IMR-90 (cell line): ENCODE measurements around the gene PTPN4. TPM values are rescaled to one million over a fixed set of nuclear protein-coding genes. Genes with fewer than 3 reads are reported as not detected.

ENCODE experiments used
- ATAC-seq: fragments of 200-7000 bp; cut with Tn5 transposase; 2 replicates; pipeline ENCODE4 v1.9.1; 2020; ENCODE audit warnings: low read depth, mild to moderate bottlenecking, moderate library complexity
- BruUV-seq: library from RNA; stranded (reverse); fragments of 400-500 nt; replicated peaks from 2 replicates; lab custom pipeline; 2021; lab: Mats Ljungman, UMichigan
- CTCF ChIA-PET: fragments of 300-600 bp; formaldehyde crosslinking; extraction: SDS; loops from one replicate; lab custom pipeline; 2021; ENCODE audit warnings: antibody characterized with exemption; lab: Yijun Ruan, JAX
- POLR2A ChIA-PET: fragments of 300-600 bp; sonication (Branson Sonifier 250); formaldehyde crosslinking; loops from one replicate; lab custom pipeline; 2022; ENCODE audit warnings: antibody characterized with exemption; ENCODE audit not compliant: unreplicated experiment; lab: Charles Lee
- DNase-seq: peaks from one replicate; pipeline ENCODE4 v3.0.0; 2013
- H2AFZ ChIP-seq: replicated peaks from 2 replicates; pipeline ENCODE3; 2013; ENCODE audit warnings: low read length, mild to moderate bottlenecking; ENCODE audit not compliant: poor library complexity
- H2AK5ac ChIP-seq: 2 replicates; pipeline ENCODE4 v1.6.1; 2013; ENCODE audit warnings: low read depth, low read length, inconsistent platforms
- H2AK9ac ChIP-seq: replicated peaks from 2 replicates; pipeline ENCODE3; 2013; ENCODE audit warnings: mild to moderate bottlenecking, low read depth, low read length, moderate library complexity; ENCODE audit not compliant: poor library complexity
- H2BK120ac ChIP-seq: 2 replicates; pipeline ENCODE4 v1.6.1; 2013; ENCODE audit warnings: low read depth, low read length, inconsistent platforms
- H2BK15ac ChIP-seq: 3 replicates; pipeline ENCODE4 v1.6.1; 2013; ENCODE audit warnings: low read depth, low read length, inconsistent platforms
- H2BK20ac ChIP-seq: 2 replicates; pipeline ENCODE4 v1.6.1; 2013; ENCODE audit warnings: low read depth, mild to moderate bottlenecking, inconsistent platforms, low read length, moderate library complexity
- H2BK5ac ChIP-seq: 2 replicates; pipeline ENCODE4 v1.6.1; 2013; ENCODE audit warnings: mild to moderate bottlenecking, low read depth, low read length, inconsistent platforms; ENCODE audit not compliant: poor library complexity, severe bottlenecking
- H3K14ac ChIP-seq: replicated peaks from 2 replicates; pipeline ENCODE4 v1.6.1; 2013; ENCODE audit warnings: low read depth, low read length, inconsistent platforms
- H3K18ac ChIP-seq: 2 replicates; pipeline ENCODE4 v1.6.1; 2013; ENCODE audit warnings: low read depth, low read length, control low read depth
- H3K23ac ChIP-seq: 2 replicates; pipeline ENCODE4 v1.6.1; 2013; ENCODE audit warnings: low read depth, low read length, inconsistent platforms
- H3K27ac ChIP-seq: 2 replicates; pipeline ENCODE4 v1.5.1; 2013; ENCODE audit warnings: mild to moderate bottlenecking, control low read depth, low read length; ENCODE audit not compliant: insufficient read depth
- H3K27me3 ChIP-seq: 2 replicates; pipeline ENCODE4 v1.6.1; 2013; ENCODE audit warnings: low read length; ENCODE audit not compliant: control insufficient read depth, insufficient read depth
- H3K36me3 ChIP-seq: 2 replicates; pipeline ENCODE4 v1.6.1; 2013; ENCODE audit warnings: low read length, mixed read lengths; ENCODE audit not compliant: control insufficient read depth, insufficient read depth
- H3K4ac ChIP-seq: 2 replicates; pipeline ENCODE4 v1.6.1; 2013; ENCODE audit warnings: low read depth, low read length, inconsistent platforms
- H3K4me1 ChIP-seq: 2 replicates; pipeline ENCODE4 v1.6.1; 2013; ENCODE audit warnings: low read length, mixed read lengths; ENCODE audit not compliant: control insufficient read depth, insufficient read depth
- H3K4me2 ChIP-seq: 2 replicates; pipeline ENCODE4 v1.6.1; 2013; ENCODE audit warnings: low read depth, mild to moderate bottlenecking, control low read depth, low read length, moderate library complexity
- H3K4me3 ChIP-seq: 2 replicates; pipeline ENCODE4 v1.5.1; 2013; ENCODE audit warnings: low read depth, mild to moderate bottlenecking, control low read depth, low read length, moderate library complexity; ENCODE audit not compliant: insufficient read depth
- H3K56ac ChIP-seq: 2 replicates; pipeline ENCODE4 v1.6.1; 2013; ENCODE audit warnings: low read length, inconsistent platforms; ENCODE audit not compliant: insufficient read depth; ENCODE audit errors: extremely low read depth
- H3K79me1 ChIP-seq, 2 experiments: 2 replicates each; pipeline ENCODE4 v1.6.1; 2013; ENCODE audit warnings: low read length in 2 of 2, inconsistent platforms in 1 of 2, low read depth in 1 of 2
- H3K9ac ChIP-seq: 2 replicates; pipeline ENCODE4 v1.6.1; 2013; ENCODE audit warnings: low read depth, low read length, control low read depth
- H3K9me1 ChIP-seq: 2 replicates; pipeline ENCODE4 v1.6.1; 2013; ENCODE audit warnings: low read length, inconsistent platforms; ENCODE audit not compliant: insufficient read depth
- H3K9me3 ChIP-seq: 2 replicates; pipeline ENCODE4 v1.6.1; 2013; ENCODE audit warnings: low read length; ENCODE audit not compliant: control insufficient read depth, insufficient read depth
- H4K20me1 ChIP-seq: 2 replicates; pipeline ENCODE4 v1.6.1; 2013; ENCODE audit warnings: low read length, inconsistent platforms; ENCODE audit not compliant: insufficient read depth
- H4K5ac ChIP-seq: 2 replicates; pipeline ENCODE4 v1.6.1; 2013; ENCODE audit warnings: mild to moderate bottlenecking, low read depth, low read length, control low read depth
- H4K8ac ChIP-seq, 2 experiments: 2 replicates each; pipeline ENCODE4 v1.6.1; 2013; ENCODE audit warnings: low read depth in 2 of 2, low read length in 2 of 2, control low read depth in 1 of 2, inconsistent platforms in 1 of 2
- H4K91ac ChIP-seq: 2 replicates; pipeline ENCODE4 v1.6.1; 2013; ENCODE audit warnings: low read depth, low read length, inconsistent platforms; ENCODE audit not compliant: insufficient read depth
- BHLHE40 ChIP-seq: fragments of 150-350 bp; IDR thresholded peaks from 2 replicates; pipeline ENCODE4 v1.6.1; 2016; ENCODE audit warnings: mild to moderate bottlenecking, low read depth, low read length
- CEBPB ChIP-seq: IDR thresholded peaks from 2 replicates; pipeline ENCODE4 v1.6.1; 2012; ENCODE audit warnings: low read depth, low read length, improper control_type of control experiment
- CHD1 ChIP-seq: IDR thresholded peaks from 2 replicates; pipeline ENCODE4 v1.6.1; 2012; ENCODE audit warnings: low read depth, low read length, improper control_type of control experiment
- CTCF ChIP-seq: conservative IDR thresholded peaks from 2 replicates; pipeline ENCODE4 v1.5.1; 2012; ENCODE audit warnings: mild to moderate bottlenecking, low read depth, low read length, improper control_type of control experiment
- ELK1 ChIP-seq: fragments of 150-350 bp; IDR thresholded peaks from 2 replicates; pipeline ENCODE4 v1.6.1; 2016; ENCODE audit warnings: low read depth, mild to moderate bottlenecking, low read length, moderate library complexity, borderline replicate concordance
- MAFK ChIP-seq: IDR thresholded peaks from 2 replicates; pipeline ENCODE4 v1.6.1; 2012; ENCODE audit warnings: low read depth, low read length, improper control_type of control experiment
- MAZ ChIP-seq: IDR thresholded peaks from 2 replicates; pipeline ENCODE4 v1.6.1; 2012; ENCODE audit warnings: low read depth, mild to moderate bottlenecking, low read length, improper control_type of control experiment, moderate library complexity, borderline replicate concordance
- MXI1 ChIP-seq: IDR thresholded peaks from 2 replicates; pipeline ENCODE4 v1.6.1; 2012; ENCODE audit warnings: low read depth, mild to moderate bottlenecking, low read length, moderate library complexity, borderline replicate concordance
- NFE2L2 ChIP-seq: fragments of 150-350 bp; IDR thresholded peaks from 2 replicates; pipeline ENCODE4 v1.6.1; 2016; ENCODE audit warnings: low read depth, mild to moderate bottlenecking, low read length
- RAD21 ChIP-seq: IDR thresholded peaks from 2 replicates; pipeline ENCODE4 v1.6.1; 2012; ENCODE audit warnings: low read length, improper control_type of control experiment
- RCOR1 ChIP-seq: IDR thresholded peaks from 2 replicates; pipeline ENCODE4 v1.6.1; 2012; ENCODE audit warnings: mild to moderate bottlenecking, low read length, improper control_type of control experiment; ENCODE audit not compliant: insufficient replicate concordance
- RFX5 ChIP-seq: IDR thresholded peaks from 2 replicates; pipeline ENCODE4 v1.8.0; 2012; ENCODE audit warnings: low read depth, mild to moderate bottlenecking, low read length, moderate library complexity
- SMC3 ChIP-seq: fragments of 150-350 bp; IDR thresholded peaks from 2 replicates; pipeline ENCODE4 v1.6.1; 2016; ENCODE audit warnings: low read depth, mild to moderate bottlenecking, antibody characterized with exemption, low read length, moderate library complexity
- USF2 ChIP-seq: fragments of 150-350 bp; IDR thresholded peaks from 2 replicates; pipeline ENCODE4 v1.6.1; 2017; ENCODE audit warnings: mild to moderate bottlenecking, antibody characterized with exemption, low read length, low read depth
- WGBS, 2 experiments: methylation state at CpG; one replicate each; pipeline versions ENCODE4 v1.1.5 to v1.1.7; 2013; ENCODE audit warnings: missing lambda C conversion rate in 2 of 2; ENCODE audit not compliant: insufficient read length in 1 of 2; ENCODE audit errors: extremely low coverage in 2 of 2; 5-methylcytosine and 5-hydroxymethylcytosine counted together
- dilution Hi-C: fragments of 300-500 bp; cut with HindIII; formaldehyde crosslinking; loops from one replicate; pipeline ENCODE4 v1.14.3; 2018; ENCODE audit warnings: low sequenced_read_pairs; ENCODE audit not compliant: unreplicated experiment
- in situ Hi-C: fragments of 300-500 bp; cut with MboI; formaldehyde crosslinking; loops from 3 replicates; pipeline ENCODE4 v1.14.3; 2019; ENCODE audit warnings: low sequenced_read_pairs, inconsistent platforms, mixed read lengths
- intact Hi-C: fragments of 100-400 bp; cut with micrococcal nuclease; formaldehyde crosslinking; loops from 2 replicates; pipeline ENCODE4 v1.10.0; 2022
- polyA plus RNA-seq, 3 experiments: library from polyadenylated mRNA; depleted of rRNA; stranded (reverse); fragments of >200 nt; gene quantifications; 2 replicates each; pipeline ENCODE4 v1.2.3, GENCODE V29; 2012; ENCODE audit warnings: low replicate concordance in 1 of 3
- total RNA-seq: library from RNA; depleted of rRNA; stranded (reverse); fragments of >200 nt; gene quantifications from 2 replicates; pipeline ENCODE4 v1.2.3, GENCODE V29; 2012

PTPN4 gene
- total and polyA plus RNA-seq, 2 of the 4 experiments (the other 2 are of a cell fraction), result 2.9 to 19.2 TPM

GRCh38 chr2:119788752-119789151 lies 29.0 kb downstream of the PTPN4 start:
- H3K23ac ChIP-seq, result no peak overlapping the region
- no peak for DNase-seq
- no peak overlapping the region for H3K9ac ChIP-seq
- H3K9me1 ChIP-seq, result no peaks in the 10 kb centered on the region
- no CpG with 5 or more reads among the region's 1 CpG for WGBS, 2 experiments
- no peak overlapping the region for H2BK20ac ChIP-seq
- no peak overlapping the region for H3K4me3 ChIP-seq
- no peak overlapping the region for H4K91ac ChIP-seq
- H2AK5ac ChIP-seq, result no peak overlapping the region
- H3K27ac ChIP-seq, result no peak overlapping the region
- no peak overlapping the region for H4K5ac ChIP-seq
- H3K4ac ChIP-seq, result no peak overlapping the region
- no peak overlapping the region for H4K8ac ChIP-seq
- no peak overlapping the region for H2BK5ac ChIP-seq
- no peak for TF ChIP-seq USF2
- TF ChIP-seq CHD1, result no peak
- TF ChIP-seq RFX5, result no peak
- no peak for TF ChIP-seq MAZ
- TF ChIP-seq RAD21, result no peak
- no peak for TF ChIP-seq SMC3
- no peak for TF ChIP-seq NFE2L2
- no peak for TF ChIP-seq CEBPB
- no peak for TF ChIP-seq BHLHE40
- no peak for TF ChIP-seq RCOR1
- no peak for TF ChIP-seq ELK1
- no peak for TF ChIP-seq CTCF
- no peak for TF ChIP-seq MXI1
- TF ChIP-seq MAFK, result no peak
- BruUV-seq, result no TSS peak
- H3K9me3 ChIP-seq, result peaks cover 4% of the 10 kb centered on the region; the same call in 1 of the 2 replicates
- no peak overlapping the region for H3K4me2 ChIP-seq
- H3K27me3 ChIP-seq, result no peaks in the 10 kb centered on the region
- H3K56ac ChIP-seq, result no peak overlapping the region
- H4K20me1 ChIP-seq, result no peaks in the 10 kb centered on the region; the same call in 1 of the 2 replicates
- H2AK9ac ChIP-seq, result no peak overlapping the region
- H3K4me1 ChIP-seq, result no peaks in the 10 kb centered on the region; the same call in 1 of the 2 replicates
- in situ Hi-C loops, result no loop called here
- no peak overlapping the region for H2AFZ ChIP-seq
- ChIA-PET POLR2A (no interaction called here), CTCF (no interaction called here)
- H3K18ac ChIP-seq, result no peak overlapping the region
- intact Hi-C loops, result no loop called here
- ATAC-seq, result no peak
- no peak overlapping the region for H3K14ac ChIP-seq
- dilution Hi-C loops, result no loop called here
- peaks cover 2 to 15% of the 10 kb centered on the region in 2 experiments; a peak in 2 of 4 replicates for H3K79me1 ChIP-seq
- H2BK120ac ChIP-seq, result no peak overlapping the region
- no peaks in the 10 kb centered on the region for H3K36me3 ChIP-seq
- H2BK15ac ChIP-seq, result no peak overlapping the region
